HL-60 (cell line): ENCODE results near the gene UNCX.

Experiments used
- DNase-seq, 2 experiments: peaks; one replicate each; pipeline ENCODE4 v3.0.0-alpha.2; 2010 to 2020; ENCODE audit warnings: low read depth in 1 of 2, low spot score in 1 of 2
- H3K27ac ChIP-seq: fragments of 250-450 bp; sonication (Bioruptor Pico); replicated peaks from 2 replicates; pipeline ENCODE4 v1.5.1; 2020; ENCODE audit warnings: mild to moderate bottlenecking, moderate library complexity
- H3K27me3 ChIP-seq: fragments of 250-450 bp; sonication (Bioruptor Pico); 2 replicates; pipeline ENCODE4 v1.5.1; 2021; ENCODE audit warnings: mild to moderate bottlenecking, moderate library complexity; ENCODE audit not compliant: insufficient read depth, poor library complexity, severe bottlenecking
- H3K4me3 ChIP-seq: replicated peaks from 2 replicates; pipeline ENCODE4 v1.5.1; 2011; ENCODE audit warnings: mild to moderate bottlenecking, control low read depth, low read length; ENCODE audit not compliant: insufficient read depth
- GABPA ChIP-seq: IDR thresholded peaks from 2 replicates; pipeline ENCODE4 v1.6.1; 2012; ENCODE audit warnings: low read depth
- POLR2AphosphoS5 ChIP-seq: IDR thresholded peaks from 2 replicates; pipeline ENCODE4 v1.6.1; 2012; ENCODE audit warnings: low read depth
- REST ChIP-seq: IDR thresholded peaks from 2 replicates; pipeline ENCODE4 v1.6.1; 2012; ENCODE audit warnings: low read depth; ENCODE audit not compliant: insufficient replicate concordance
- SPI1 ChIP-seq: IDR thresholded peaks from 2 replicates; pipeline ENCODE4 v1.6.1; 2012; ENCODE audit warnings: low read depth, mild to moderate bottlenecking, borderline replicate concordance
- TF ChIP-seq, protein P1 (sequence below): IDR thresholded peaks from one replicate; pipeline ENCODE4 v1.5.1; 2011; ENCODE audit warnings: low read length, control low read depth, inconsistent platforms; ENCODE audit not compliant: insufficient read depth

Gene UNCX

DNA sequence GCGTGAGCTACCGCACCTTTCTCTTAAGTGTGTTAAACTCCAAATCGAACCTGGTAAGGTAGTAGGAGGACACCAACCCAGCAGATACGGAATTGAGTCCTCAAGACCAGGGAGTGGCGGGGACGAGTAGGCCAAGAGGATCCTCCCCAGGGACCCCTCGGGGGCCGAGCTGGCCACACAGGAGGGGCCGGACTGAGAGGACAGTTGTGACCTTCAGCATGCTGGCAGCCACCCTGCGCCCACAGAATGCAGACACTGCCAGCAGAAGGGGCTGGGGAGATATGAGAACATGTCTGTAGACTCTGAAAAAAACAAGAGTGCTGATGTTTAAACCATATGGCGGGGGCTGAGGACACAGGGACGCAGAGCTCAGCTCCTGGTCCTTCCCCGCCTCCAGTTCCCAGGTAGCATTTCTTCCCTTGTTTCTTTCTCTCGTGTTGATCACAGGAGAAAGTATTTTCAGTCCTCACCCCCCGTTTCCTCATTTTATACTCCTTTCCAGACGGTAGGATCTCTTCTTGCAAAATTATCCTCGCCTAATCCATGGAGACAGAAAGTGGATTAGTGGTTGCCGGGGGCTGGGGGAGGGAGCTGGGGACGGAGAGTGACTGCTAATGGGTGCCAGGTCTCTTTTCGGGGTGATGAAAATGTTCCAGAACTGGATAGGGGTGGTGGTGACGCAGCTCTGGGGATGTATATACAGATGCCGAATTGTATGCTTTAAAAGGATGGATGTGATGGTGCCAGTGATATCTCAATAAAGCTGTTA lies 11.5 kb upstream of the UNCX start:
- Histone ChIP-seq H3K27me3 (peaks cover 55% of the 10 kb centered on the region), H3K4me3 (no peak overlapping the region), H3K27ac (no peak overlapping the region)
- TF ChIP-seq SPI1: no peak
- no peak for TF ChIP-seq GABPA
- TF ChIP-seq, protein P1, sequence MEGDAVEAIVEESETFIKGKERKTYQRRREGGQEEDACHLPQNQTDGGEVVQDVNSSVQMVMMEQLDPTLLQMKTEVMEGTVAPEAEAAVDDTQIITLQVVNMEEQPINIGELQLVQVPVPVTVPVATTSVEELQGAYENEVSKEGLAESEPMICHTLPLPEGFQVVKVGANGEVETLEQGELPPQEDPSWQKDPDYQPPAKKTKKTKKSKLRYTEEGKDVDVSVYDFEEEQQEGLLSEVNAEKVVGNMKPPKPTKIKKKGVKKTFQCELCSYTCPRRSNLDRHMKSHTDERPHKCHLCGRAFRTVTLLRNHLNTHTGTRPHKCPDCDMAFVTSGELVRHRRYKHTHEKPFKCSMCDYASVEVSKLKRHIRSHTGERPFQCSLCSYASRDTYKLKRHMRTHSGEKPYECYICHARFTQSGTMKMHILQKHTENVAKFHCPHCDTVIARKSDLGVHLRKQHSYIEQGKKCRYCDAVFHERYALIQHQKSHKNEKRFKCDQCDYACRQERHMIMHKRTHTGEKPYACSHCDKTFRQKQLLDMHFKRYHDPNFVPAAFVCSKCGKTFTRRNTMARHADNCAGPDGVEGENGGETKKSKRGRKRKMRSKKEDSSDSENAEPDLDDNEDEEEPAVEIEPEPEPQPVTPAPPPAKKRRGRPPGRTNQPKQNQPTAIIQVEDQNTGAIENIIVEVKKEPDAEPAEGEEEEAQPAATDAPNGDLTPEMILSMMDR: no peak
- TF ChIP-seq REST: no peak
- TF ChIP-seq POLR2AphosphoS5: no peak
- DNase-seq: no peak

- TF ChIP-seq, protein P1: no peak
- TF ChIP-seq POLR2AphosphoS5 (no peak), GABPA (no peak), SPI1 (no peak), REST (no peak)
- peaks cover 63% of the 10 kb centered on the region for H3K27me3 ChIP-seq
- no peak overlapping the region for H3K27ac ChIP-seq
- peak in 1 of 2 experiments; percentile 20 for DNase-seq
- H3K4me3 ChIP-seq: no peak overlapping the region
Observed at GRCh38 chr7:1223196-1223981, 9.3 kb upstream of the UNCX start.

GRCh38 chr7:1224086-1224716 lies 8.5 kb upstream of the UNCX start:
- Histone ChIP-seq H3K27me3 (peaks cover 69% of the 10 kb centered on the region), H3K27ac (no peak overlapping the region), H3K4me3 (no peak overlapping the region)
- no peak for DNase-seq
- TF ChIP-seq, protein P1: no peak
- TF ChIP-seq SPI1 (no peak), REST (no peak), GABPA (no peak), POLR2AphosphoS5 (no peak)
